ENCODE measurements around the gene RAB36. TPM values are rescaled to one million over a fixed set of nuclear protein-coding genes. Genes with fewer than 3 reads are reported as not detected.

RAB36 gene
- total and polyA plus RNA-seq, 8 donors, result 3.8 to 15.0 (median 10.1) TPM

GRCh38 chr22:23122992-23123803 is 22.1 kb upstream of the RAB36 start:
- no peak overlapping the region for H3K4me3 ChIP-seq
- no peaks in the 10 kb centered on the region for H3K36me3 ChIP-seq
- no peak for ATAC-seq
- H3K9me3 ChIP-seq, result no peaks in the 10 kb centered on the region
- no peak overlapping the region for H3K27ac ChIP-seq
- no peaks in the 10 kb centered on the region for H3K4me1 ChIP-seq
- no peaks in the 10 kb centered on the region for H3K27me3 ChIP-seq
- intact Hi-C loops (cut with DNase I), result no loop called here
- peak in 1 of 4 donors; percentile 55 for DNase-seq
- no peak for TF ChIP-seq CTCF (IDR thresholded peaks at IDR 0.05)

DNA sequence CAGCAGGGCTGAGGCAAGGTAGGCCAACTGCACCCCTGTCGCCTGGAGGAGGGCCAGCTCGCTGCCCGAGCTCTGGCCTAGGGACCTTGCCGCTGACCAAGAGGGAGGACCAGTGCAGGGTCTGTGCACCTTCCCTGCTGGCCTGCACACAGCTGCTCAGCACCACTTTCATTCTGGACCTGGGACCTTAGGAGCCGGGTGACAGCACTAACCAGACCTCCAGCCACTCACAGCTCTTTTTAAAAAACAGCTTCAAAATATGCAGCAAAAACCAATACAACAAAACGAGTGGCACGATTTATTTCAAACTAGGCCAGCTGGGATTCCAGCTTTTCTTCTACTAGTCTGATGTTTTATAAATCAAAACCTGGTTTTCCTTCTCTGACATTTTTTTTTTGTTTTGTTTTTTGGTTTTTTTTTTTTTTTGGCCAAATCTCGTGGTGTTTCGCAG is 21.4 kb upstream of the RAB36 start:
- no peaks in the 10 kb centered on the region for H3K27me3 ChIP-seq

DNA sequence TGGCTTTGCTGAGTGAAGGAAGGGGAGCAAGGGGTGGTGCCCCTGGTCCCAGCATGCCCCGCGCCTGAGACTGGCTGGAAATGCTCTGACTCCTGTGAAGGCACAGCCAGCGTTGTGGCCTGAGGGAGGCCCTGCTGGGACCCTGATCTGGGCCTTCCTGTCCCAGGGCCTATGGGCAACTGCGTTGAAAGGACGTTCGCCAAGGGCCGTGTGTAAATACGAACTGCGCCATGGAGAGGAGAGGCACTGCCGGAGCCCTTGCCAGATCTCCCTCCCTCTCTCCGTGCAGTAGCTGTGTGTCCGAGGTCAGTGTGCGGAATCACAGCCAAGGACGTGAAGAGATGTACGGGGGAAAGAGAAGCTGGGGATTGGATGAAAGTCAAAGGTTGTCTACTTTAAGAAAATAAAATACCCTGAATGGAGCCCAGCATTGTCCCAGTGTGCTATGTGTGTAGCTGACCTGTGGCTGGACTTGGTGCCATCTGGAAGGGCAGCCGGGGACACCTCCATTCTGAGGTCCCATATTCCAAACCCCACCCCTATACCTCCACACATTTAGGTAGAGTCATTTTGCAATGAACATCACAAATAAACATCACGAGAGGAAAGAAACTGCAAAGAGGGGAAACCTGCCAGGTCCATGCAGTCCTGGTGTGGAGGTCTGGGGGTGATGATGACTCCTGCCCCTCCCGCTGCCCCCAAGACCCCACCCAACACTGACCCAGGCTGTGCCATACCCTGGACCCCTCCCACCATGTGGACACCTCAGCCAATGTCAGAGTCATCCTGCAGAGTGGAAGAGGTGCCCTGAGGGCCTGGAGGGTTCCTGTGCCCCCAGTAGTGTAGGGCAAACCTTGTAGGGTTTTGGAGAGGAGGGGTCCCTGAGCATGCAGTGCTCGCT is 20.4 kb upstream of the RAB36 start:
- DNase-seq, result peak in 1 of 4 donors; percentile 63
- no peaks in the 10 kb centered on the region for H3K36me3 ChIP-seq
- no peaks in the 10 kb centered on the region for H3K4me1 ChIP-seq
- no peak overlapping the region for H3K27ac ChIP-seq
- no peaks in the 10 kb centered on the region for H3K9me3 ChIP-seq
- intact Hi-C loops (cut with DNase I), result no loop called here
- no peak for ATAC-seq
- no peaks in the 10 kb centered on the region for H3K27me3 ChIP-seq
- no peak for TF ChIP-seq CTCF (IDR thresholded peaks at IDR 0.05)
- H3K4me3 ChIP-seq, result no peak overlapping the region

More for the DNA sequence above, 21.4 kb upstream of the RAB36 start:
- ATAC-seq, result no peak
- no peak overlapping the region for H3K27ac ChIP-seq
- TF ChIP-seq CTCF (IDR thresholded peaks at IDR 0.05), result no peak
- H3K36me3 ChIP-seq, result no peaks in the 10 kb centered on the region
- no peak overlapping the region for H3K4me3 ChIP-seq
- peak in 1 of 4 donors; percentile 55 for DNase-seq
- H3K4me1 ChIP-seq, result no peaks in the 10 kb centered on the region
- no peaks in the 10 kb centered on the region for H3K9me3 ChIP-seq
- intact Hi-C loops (cut with DNase I), result no loop called here

DNA sequence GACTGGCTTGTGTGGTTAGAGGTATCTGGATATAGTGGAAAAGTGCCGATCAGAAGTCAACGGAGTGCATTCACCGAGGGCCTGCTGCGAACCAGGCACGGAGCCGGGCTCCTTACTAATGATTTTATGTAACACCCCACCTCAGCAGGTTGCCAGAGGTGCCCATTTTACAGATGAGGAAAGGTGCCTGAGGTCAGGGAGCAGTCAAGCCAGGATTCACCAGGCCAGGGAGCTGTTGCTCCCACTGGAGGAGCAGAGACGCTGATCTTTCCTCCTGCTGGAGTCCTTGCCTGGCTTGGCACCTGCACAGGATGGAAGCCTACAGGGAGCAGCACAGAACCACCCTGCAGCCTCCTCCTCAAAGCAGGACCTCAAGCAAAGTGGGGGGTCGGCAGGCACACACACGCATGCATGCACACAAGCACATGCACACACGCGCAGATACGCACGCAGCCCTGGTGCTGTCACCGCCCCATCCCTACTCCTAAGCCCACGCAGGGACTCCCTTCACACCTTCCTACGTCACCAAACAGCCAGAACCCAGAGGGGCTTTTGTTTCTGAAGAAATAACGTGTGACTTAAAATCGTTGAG is 19.7 kb upstream of the RAB36 start:
- no peaks in the 10 kb centered on the region for H3K27me3 ChIP-seq
- DNase-seq (peak in 1 of 4 donors; percentile 58), ATAC-seq (no peak)
- no peaks in the 10 kb centered on the region for H3K4me1 ChIP-seq
- intact Hi-C loops (cut with DNase I), result no loop called here
- TF ChIP-seq CTCF (IDR thresholded peaks at IDR 0.05), result no peak
- no peaks in the 10 kb centered on the region for H3K36me3 ChIP-seq
- H3K4me3 ChIP-seq, result no peak overlapping the region
- no peak overlapping the region for H3K27ac ChIP-seq
- H3K9me3 ChIP-seq, result no peaks in the 10 kb centered on the region
